CD4-positive, alpha-beta T cell treated with Interleukin-2 at 100 ng/mL for 4 hours (primary cell): ENCODE measurements around the gene KLF1.
"Not testable (repeated sequence)": the region's sequence is repeated elsewhere in the genome, so short reads cannot be mapped to it uniquely, and the experiment has no call there.

Experiments used
- DNase-seq: peaks from one replicate; pipeline ENCODE4 v3.0.0-alpha.2; 2020; ENCODE audit warnings: low spot score

Gene KLF1

DNA sequence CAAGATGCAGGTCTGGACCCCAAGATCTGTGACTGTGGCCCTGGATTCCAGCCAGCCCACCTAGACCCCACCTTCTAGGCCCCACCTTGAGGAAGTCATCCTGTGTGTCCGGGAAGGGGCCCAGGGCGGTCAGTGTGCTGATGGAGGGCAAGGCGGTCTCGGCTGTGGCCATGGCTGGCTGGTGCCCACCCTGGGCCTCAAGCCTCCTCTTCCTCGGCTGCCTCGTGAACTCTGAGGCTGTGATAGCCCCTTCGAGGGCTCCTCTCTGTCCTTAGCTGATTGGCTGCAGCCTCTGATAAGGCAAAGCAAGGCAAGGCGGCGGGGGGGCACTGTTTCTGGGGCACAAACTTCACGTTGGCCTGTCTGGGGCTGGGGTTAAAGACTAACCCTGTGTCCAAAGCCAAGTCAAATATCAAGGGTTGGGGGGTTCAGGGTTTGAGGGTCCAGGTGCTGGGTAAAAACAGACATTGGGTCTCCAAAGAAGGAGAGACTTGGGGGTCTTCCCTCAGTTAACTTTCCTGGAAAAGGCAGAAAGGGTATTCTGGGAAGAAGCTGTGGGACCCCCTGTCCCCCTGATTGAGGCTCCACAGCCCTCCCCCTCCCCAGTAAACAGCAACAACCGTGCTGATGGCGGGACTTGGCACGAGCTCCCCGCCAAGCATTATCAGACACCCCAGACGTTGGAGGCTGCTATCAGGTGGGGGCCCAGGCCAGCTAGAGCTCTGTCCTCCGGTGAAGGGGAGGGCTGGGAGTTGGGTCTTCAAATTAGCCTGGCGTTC is at the start of gene KLF1:
Gene KLF1, minus strand, starts transcription at position 233 of the 779 bp plus-strand sequence. Its CDS starts 61 bp downstream, at position 172.
- DNase-seq, result no peak

DNA sequence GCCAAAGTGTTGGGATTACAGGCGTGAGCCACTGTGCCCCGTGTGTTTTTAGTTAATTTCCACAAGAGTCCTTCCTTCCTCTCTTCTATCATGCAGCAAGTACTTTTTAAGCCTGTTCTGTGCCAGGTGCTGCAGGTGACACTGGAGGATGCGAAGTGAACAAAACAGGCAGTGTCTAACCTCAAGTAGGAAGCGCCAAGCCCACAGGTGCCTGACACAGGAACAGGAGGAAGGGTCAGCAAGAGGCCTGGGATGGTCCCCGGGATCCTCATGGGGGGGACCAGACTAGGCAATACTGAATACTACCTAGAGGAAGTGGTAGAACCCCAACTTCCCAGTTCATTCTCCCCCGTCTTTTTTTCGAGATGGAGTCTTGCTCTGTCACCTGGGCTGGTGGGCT is 49.6 kb upstream of the KLF1 start:
- DNase-seq, result no peak

DNA sequence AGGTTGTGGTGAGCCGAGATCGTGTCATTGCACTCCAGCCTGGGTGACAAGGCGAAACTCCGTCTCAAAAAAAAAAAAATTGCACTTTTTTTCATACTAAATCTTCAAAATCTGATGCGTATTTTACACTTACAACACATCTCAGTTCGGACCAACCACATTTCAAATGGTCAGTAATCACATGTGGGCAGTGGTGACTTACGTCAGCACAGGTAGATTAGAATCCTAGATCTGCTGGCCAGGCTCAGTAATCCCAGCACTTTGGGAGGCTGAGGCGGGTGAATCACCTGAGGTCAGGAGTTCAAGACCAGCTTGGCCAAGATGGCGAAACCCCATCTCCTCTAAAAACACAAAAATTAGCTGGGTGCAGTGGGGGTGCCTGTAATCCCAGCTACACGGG is 48.1 kb upstream of the KLF1 start:
- no peak for DNase-seq

DNA sequence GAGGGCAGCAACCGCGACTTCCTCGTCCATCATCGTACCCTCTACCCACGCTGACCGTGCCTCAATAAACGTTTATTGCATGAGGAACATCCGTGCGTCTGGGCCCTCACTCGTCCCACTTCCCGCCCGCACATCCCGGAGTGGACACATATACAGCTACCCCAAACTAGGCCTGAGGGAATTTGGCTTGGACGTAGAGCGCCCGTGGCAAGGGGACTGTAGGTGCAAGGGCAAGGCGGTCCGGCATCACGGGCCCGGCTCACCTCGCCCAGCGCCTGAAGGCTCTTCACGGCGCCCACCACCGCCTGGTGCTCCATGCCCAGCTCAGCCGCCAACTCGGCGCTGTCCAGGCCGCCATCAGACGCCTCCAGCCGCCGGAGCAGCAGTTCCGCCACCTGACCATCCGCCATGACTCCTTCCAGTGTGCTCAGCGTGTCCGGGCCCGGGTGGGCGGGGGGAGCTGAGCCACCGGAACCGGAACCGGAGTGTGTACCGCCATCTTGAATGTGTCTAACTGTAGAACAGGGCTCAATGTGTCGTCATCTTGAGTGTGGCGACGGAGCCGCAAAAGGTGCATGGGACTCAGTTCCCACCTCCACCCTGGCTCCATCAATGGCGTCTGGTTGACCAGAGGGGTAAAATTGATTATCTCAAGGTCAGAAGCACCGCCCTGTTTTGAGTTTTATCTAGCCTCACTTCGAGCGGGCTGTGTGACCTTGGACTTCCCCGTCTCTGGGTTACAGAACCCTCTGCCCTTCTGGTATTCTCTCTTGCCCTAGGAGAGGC is 46.5 kb upstream of the KLF1 start, which contains the start of gene FARSA:
Gene FARSA, minus strand, starts transcription at position 425 of the 786 bp plus-strand sequence. Its CDS starts 15 bp downstream, at position 410.
- peak; percentile 90 for DNase-seq

DNA sequence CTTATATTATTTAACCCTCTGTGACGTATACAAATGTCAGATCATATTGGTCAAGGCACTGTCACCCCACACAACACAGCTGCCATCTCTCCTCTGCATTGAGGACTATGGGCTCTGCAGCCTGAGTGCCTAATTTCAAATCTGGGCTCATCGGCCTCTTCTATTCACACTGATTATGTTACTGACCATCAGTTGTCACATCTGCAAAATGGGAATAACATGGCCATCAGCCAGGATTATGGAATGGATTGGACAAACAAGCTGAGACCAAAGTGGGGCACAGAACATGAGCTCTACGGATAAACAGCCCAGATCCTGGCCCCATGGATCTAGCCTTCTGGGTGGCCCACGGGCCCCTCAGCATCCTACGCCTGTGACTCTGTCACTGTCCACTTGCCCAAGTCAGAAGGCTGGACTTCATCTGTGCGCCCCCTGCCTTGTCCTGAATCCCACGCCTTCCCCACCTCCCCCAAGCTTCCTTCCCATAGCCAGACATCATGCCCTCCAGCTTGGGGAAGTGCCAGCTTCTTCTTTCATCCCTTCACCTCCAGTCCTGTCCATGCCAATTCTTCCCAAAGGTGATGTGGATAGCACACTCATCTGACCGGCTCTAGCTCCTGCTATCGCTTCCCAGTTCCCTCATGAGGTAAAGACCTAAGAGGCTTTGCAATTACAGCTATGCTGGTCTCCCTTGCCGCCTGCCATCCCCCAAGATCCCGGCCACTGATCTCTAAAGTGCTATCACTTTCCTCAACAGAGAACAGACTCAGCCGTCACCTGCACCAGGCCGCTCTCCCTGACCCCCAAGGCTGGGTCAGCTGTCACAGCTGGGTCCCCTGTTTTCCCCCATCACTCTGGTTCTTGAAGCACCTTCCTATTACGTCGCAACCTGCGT is 45.6 kb upstream of the KLF1 start:
- DNase-seq, result no peak

DNA sequence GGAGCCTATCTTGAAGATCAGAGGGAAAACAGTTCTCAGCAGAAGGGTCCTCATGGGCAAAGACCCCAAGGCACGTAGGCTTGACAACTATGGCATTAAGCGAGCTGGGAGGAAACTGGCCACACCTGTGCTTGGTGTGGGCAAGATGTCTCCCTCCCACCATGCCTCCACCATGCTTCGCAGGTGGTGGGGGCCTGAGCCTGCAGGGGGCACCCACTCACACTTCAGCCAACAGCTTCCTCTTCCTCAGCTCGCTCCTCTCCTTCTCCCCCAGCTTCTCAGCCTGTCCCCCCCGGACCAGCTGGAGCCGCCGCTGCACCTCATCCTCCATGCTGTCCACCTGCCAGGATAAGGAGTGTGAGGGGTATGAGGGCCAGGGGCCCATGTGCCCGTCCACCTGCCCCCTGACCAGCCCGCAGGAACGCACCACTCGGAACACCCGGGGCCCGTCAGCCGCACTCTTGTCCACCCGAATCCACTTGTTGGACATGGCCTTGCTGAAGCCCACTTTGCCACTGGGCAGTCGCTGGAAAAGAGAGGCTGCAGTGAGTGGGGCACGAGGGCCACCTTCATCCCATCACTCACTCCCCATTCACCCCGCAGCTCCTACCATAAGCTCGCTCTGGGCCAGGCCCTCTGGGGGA is 43.1 kb upstream of the KLF1 start:
- no peak for DNase-seq

DNA sequence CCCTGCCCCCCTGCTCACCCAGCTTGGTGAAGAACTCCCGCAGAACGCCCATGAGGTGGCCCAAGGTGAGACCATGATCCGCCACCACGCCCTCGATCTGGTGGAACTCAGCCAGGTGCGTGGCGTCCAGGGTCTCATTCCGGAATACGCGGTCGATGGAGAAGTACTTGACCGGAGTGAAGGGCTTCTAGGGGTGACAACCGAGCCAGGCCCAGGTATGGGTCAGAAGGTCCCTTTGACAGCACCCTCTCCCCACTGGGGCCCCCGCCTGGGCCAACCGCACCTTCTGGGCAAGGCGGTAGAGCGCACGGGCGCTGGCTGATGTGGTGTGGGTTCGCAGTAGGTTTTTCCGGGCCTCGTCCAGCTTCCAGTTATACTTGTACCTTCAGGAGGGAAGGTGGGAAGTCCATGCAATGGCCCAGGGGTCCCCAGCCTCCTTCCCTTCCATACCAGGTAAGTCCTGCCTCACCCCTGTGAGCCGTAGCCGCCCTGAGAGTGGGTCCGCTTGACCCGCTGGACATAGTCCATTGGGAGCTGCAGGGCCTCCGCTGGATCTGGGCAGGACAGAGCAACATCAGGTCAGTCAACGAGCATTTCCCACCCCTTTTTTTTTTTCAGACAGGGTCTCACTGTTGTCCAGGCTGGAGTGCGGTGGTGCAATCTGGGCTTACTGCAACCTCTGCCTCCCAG is 37.8 kb upstream of the KLF1 start:
- DNase-seq, result no peak

DNA sequence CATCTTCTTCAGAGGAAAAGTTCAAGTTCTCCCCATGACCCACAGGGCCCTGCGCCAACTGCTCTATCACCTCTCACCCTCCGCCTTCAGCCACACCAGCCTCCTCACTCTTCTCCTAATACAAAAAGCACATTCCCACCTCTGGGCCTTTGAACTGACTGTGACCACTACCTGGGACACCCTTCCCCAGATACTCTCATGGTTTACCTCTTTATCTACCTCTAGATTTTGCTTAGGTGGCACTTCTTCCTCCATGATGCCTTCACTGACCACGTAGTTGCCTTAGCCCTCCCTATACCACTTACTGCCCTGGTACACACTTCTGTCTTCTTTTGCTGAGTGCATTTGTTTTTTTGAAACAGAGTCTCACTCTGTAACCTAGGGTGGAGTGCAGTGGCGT is 36.0 kb upstream of the KLF1 start:
- no peak for DNase-seq

DNA sequence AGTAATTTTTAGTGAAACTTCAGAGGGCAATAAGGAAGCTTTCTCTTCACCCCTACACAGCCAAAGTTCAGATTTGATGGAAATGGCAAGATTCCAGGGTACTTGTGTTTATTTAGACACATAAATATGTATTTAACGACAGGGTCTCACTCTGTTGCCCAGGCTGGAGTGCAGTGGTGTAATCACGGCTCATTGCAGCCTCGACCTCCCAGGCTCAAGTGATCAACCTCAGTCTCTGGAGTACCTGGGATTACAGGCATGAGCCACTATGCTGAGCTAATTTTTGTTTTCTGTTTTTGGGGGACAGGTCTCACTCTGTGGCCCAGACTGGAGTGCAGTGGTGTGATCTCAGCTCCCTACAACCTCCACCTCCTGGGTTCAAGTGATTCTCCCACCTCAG is 34.0 kb upstream of the KLF1 start:
- DNase-seq, result no peak

DNA sequence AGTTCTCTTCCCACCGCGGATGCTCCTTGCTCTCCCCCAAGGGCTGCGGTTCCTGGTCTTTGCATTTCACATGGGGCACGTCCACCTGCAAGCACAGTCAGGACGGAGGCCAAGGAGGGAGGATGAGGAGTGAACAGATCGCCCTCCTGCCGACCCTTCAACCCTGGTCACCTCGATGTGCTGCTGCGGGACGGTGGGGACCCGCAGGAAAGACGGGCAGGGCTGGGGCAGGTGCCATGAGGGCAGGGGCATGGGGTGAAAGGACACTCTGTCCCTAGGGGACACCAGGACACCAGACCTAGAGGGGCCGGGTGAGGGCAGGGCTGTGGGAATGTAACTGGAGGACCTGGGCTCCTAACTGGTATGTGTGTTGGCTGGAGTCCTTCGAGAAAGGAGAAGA is 31.3 kb upstream of the KLF1 start:
- DNase-seq, result no peak

DNA sequence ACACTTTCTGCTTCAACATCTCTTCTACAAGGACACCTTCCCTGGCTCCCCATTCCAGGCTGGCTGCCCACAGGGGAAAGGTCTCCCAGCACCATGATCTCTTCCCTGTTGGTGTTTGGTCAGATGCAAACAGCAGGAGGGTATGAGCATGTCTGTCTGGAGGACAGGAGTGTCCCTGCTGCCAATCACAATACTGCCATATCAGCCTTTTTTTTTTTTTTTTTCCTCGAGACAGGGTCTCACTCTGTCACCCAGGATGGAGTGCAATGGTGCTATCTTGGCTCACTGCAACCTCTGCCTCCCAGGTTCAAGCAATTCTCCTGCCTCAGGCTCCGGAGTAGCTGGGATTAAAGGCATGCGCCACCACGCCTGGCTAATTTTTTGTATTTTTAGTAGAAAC is 28.9 kb upstream of the KLF1 start:
- not testable (repeated sequence) for DNase-seq

DNA sequence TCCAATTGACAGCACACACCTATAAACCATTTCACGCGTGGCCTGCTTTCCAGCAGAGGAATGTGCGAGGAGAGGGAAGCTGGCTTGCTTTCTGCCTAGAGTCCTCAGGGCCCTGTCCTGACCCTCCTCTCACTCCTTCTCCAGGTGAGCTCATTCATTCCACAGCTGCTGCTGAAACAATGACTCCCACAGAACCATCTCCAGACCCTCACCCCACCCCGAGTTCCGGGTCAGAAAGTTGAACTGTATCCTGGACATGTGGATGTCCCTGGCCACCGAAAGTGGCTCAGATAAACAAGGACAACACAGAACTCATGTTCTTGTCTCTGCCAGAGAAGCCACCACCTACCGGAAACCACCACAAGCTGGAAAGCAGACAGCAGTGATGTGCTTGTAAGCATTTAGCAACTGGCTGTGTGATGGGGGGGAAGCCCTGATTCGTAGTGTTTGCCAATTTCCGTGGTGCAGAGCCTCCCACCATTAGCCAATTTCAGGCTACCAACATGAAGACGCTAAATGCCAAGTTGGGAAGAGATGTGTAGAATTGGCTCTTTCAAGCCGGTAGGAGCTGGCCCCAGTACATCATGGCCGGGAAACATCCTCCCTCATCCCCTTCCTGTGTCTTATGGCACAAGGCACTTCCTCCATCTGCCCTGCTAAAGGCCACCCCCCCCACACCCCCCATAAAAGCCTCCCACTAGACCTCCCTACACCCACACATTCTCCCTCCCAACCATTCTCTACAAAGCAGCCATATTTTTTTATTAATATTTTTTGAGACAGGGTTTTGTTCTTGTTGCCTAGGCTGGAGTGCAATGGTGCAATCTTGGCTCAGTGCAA is 27.1 kb upstream of the KLF1 start:
- DNase-seq, result peak; percentile 66

DNA sequence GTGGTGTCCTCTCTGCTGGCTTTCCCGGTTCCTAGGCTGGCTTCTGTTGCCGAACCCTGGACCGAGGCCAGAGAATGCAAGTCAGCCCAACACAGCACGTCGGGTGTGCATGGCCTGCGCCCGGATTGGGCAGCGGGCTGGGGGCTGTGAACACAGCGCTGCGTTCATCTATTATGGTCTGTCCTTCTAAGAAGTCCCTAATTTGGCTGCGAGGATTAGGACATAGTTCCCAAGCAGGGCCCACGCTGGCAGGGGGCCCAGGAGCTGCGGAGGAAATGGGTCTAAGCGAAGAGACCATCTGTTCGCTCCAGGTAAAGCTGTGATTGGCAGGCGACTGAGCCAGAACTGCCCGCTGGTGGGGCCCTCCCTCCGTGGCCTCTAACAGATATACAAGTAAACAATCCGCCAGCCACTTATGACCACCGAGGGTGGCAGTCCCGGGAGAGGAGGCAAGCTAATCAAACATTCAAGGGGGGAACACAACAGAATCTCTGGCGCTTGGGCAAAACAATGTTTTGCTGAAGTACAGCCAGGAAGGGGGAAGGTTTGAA is 26.1 kb upstream of the KLF1 start:
- no peak for DNase-seq

DNA sequence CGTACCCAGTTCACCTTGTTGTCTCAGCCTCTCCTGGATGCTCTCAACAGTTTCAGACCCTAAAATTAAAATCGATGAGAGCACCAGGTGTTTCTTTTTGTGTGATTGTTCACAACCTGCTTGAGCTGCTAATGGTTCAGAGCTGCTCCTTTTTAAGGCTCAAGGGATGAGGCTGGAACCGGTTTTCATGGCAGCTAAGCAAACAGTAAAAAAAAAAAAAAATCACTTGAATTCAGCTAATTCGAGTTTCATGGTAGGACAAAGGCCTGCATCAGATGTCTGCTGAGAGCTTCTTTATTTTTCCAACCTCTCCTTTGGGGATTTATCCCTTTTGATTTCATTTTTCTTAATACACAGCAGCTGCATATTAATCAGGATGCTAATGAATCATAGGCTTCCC is 25.6 kb upstream of the KLF1 start:
- DNase-seq, result no peak

DNA sequence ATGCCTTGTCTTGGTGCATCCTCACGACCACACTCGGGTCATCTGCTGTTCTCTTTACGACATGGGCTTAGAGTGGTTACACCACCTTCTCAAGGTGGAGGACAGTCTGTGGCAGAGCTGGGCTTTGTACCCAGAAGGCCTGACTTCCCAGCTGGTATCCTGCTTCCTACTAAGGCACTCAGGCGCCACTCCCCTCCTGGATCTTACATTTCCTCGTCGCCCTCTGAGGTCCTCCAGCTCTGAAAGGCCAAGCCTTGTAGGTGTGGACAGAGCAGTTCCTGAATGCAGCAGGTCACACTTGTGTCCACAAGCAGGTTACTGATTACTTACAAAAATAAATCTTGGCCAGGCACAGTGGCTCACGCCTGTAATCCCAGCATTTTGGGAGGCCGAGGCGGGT is 20.2 kb upstream of the KLF1 start:
- no peak for DNase-seq

DNA sequence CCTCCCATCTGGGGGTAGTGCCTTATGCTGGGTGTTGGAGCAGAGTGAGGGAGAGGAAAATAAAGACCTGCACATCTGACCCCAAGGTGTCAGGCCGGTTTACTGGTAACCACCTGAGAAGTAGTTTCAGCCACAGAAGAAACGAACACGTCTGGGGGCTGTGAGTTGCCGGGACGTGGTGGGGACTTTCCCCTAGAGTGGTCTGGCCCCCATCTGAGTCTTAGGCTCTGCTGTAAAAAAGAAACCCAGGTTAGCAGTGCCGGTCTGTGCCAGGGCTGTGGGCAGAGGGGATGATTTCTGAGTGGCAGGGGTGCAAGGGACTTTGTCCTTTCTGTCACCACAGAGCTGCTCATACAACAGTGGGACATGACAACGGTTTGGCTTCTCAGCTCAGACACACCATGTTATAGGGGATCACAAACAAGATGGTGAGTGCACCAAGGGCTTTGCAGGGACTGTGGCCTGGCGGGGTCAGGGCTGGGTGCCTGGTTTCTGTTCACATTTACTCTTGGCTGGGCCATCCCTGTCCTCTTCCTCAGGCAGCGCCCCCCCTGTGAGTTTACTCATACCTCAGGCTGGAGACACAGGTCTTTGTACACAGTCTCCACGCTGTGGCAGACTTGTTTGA is 13.0 kb upstream of the KLF1 start:
- DNase-seq, result no peak

DNA sequence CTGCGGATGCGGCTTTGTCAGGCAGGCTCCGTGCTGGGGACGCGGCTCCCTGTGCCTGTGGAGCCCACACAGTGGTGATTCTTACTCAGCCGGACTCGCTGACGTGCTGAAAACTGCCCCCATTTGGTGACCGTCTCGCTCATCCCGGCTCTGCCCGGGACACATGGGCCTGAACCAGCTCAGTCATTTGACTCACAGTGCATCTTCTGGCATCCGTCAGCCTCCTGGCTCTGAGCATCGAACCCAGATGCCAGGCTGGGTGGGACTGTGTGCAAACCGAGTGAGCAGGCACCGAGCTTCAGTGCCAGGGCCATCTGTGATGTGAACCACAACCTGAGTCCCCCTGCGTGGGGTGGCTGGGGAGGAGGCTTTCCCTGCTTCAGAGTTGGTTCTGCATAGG is 9.5 kb upstream of the KLF1 start:
- DNase-seq, result no peak

DNA sequence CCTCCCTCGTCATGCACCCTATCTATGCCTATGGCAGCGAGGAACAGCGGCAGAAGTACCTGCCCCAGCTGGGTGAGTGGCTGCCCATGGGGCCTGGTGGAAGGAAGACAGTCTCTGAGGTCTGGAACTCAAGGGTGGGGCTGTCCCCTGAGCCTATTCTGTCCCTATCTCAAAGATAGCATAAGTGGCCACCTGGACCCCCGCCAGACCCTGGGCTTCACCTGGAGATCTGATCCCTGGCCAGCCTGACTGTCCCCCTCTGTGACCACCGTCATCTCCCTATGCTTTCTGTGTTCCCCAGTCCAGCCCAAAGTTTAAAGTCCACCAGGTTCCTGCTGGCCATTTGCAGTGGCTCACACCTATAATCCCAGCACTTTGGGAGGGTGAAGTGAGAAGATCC is 6.6 kb upstream of the KLF1 start:
- DNase-seq, result no peak

DNA sequence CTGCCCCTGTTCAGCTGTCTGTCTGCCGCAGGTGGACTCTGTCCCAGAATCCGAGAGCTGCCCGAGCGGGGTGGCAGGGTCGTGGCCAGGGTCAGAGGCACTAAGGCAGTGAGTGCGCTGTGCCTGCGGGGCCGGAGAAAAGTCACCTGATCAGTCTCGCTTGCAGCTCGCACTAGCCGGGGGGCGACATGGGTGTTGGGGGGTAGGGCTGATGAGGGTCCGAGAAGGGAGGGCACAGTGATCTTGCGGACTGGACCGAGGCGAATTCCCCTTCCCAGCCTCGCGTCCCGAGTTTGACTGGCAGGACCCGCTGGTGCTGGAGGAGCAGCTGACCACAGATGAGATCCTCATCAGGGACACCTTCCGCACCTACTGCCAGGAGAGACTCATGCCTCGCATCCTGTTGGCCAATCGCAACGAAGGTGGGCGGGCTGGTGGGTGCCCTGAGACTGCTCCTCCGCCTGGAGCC is 4.6 kb upstream of the KLF1 start:
- DNase-seq, result no peak
